ENCODE measurements around the gene ASTN2.

Gene ASTN2

DNA sequence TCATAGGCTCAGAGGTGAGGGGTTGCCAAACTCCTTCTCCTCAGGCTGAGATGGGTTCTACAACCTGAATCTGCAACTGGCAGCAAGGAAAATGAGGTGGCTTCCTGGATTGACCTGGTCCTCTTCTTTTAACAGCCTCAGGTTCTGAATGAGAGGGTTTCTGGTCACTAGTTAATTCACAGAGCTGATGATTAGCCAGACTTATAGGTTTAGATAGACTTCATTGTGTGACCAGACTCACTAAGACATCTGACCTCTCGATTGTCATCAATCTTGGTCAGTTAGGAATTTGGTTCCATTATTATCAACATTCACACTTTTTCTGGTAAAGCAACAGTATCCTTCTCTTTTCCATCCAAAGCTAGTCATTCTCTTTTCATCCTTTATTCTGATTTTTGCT, 1003.4 kb downstream of the ASTN2 start:
- DNase-seq (no peak), ATAC-seq (no peak)

GRCh38 chr9:116409638-116410037, 1005.2 kb downstream of the ASTN2 start:
- ATAC-seq (no peak), DNase-seq (no peak)

- DNase-seq (no peak), ATAC-seq (no peak)
These were observed 1005.7 kb downstream of the ASTN2 start for GRCh38 chr9:116409129-116409528.

DNA sequence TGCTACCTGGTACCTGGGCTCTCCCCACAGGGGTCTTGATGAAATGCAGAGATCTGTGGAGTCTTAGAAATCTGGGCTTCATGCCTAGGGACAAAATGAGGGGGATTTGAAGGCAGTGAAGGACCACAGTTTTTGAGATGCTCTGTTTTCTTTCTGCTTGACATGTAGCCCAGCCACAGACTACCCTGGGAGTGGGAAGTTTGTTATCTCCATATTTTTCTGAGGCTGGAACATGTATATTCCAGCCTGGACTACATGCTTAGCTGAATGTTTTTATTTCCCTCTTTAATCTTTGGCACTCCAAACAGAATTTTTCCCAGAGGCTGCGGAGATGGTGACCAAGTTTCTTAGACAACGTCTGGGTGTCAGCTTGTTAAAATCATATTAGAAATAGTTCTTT, 1008.4 kb downstream of the ASTN2 start:
- no peak for DNase-seq
- ATAC-seq = no peak

DNA sequence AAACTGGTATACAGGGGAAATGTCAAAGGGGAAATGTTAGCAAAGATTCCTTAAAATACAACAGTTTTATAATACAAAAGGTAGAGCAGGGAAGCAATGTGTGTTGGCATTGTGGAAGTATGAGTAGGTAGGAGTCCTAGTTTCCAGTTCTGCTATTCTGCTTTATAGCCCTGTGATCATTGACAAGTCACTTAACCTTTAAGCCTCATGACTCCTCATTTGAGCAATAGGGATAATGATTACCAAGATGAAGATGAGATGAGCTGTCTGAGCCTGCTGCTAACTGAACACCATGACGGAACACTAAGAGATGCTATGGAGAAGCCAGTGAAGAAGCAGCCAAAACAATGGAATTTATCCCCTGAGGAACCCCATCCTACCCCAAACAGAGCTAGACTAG, 1009.5 kb downstream of the ASTN2 start:
- DNase-seq (no peak), ATAC-seq (no peak)

DNA sequence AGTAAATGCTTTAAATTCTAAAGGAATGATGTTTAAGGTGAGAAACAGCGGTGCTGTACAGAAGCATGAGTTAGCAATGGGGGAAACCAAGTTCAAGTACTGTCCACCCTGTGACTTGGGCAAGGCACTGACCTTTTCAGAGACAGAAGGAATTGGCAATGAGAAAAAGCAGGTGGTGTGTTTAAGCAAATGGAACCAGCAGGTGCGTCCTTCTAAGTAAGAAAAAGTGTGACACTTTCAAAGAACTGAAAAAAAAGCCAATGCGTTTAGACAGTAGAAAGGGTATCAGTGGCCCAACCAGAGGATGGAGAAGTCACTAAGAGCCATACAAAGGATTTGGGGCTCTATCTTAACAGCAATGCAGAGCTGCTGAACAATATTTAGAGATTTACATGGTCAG, 1010.6 kb downstream of the ASTN2 start:
- DNase-seq (no peak), ATAC-seq (no peak)

DNA sequence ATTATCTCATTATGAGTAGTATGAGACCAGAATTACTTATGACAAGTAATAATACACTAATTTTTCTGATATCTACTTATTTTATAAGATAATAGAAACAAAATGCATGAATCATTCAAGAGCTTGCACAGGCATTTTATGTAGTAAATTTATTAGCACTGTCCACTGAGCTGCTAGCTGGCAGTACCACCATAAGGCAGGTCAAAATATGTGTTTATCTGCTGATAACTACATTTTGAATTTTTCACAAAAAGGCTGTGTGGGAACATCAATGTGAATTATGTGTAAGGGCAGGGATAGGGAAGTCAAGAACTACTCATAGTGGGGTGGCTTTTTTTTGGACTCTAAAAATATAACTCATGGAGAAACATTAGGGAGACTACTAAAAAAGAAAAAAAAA, 1011.7 kb downstream of the ASTN2 start:
- ATAC-seq = no peak
- no peak for DNase-seq

- no peak for DNase-seq
- ATAC-seq = no peak
These were observed 1019.2 kb downstream of the ASTN2 start for GRCh38 chr9:116395699-116396037.

DNA sequence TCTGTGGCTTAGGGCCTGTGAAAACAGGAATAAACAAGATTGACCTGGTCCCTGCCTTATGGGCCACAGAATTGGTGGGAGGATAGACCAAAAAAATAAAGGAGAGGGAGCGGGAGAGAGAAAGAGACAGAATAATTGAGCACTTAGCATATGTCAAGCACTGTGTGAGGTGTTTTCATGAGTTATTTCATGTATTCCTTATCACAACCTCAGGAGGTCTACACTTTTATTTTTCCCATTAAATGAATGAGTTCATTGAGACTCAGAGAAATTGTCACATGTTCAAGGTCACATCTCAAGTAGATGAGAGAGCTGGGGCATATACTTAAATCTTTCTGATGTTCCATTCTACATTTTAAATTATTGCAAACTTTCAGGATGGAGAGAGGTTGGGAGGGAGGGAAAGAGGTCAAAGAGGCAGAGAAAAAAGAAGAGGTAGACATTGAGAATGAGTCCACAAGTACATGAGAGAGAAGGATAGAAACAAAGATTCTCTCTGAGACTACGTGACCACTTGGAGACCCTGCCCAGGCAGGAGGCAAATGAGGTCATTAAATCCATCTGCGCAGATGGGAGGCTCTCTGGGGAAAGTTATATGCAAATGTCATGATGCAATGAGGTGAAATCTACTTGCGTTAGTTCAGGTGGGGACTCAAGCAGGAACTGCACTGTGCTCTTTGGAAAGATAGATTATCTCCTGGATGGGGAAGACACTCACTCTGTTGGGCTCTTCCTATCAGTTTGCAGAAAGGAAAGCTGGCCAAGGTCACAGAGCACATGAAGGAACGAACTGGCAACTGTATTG, 1019.8 kb downstream of the ASTN2 start:
- ATAC-seq (no peak), DNase-seq (no peak)

GRCh38 chr9:116394070-116394469, 1020.8 kb downstream of the ASTN2 start:
- no peak for DNase-seq
- ATAC-seq = no peak

DNA sequence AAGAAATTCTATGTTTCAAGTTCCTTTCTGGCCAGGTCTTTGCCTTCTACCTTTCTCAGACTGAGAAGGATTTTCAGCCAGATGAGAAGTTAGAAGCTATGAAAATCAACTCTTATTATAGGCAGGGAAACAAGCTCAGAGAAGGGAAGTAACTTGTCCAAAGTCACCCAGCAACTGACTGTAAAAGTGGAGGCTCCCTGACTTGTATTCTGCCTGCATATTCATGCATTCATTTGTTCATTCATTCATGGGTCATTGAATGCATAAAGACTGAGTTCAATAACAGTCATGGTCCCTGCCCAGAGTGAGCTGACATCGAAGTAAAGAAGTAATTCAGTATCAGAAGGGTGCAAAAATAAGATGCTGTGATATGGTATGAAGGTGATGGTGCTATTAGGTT, 1021.7 kb downstream of the ASTN2 start:
- DNase-seq (no peak), ATAC-seq (no peak)

GRCh38 chr9:116391306-116391900, 1023.5 kb downstream of the ASTN2 start:
- ATAC-seq = no peak
- DNase-seq = no peak

GRCh38 chr9:116390303-116391228, 1024.3 kb downstream of the ASTN2 start:
- DNase-seq = no peak
- no peak for ATAC-seq

GRCh38 chr9:116389541-116390302, 1025.1 kb downstream of the ASTN2 start:
- ATAC-seq = no peak
- DNase-seq = no peak

- DNase-seq = no peak
- ATAC-seq = no peak
These were observed 1026.7 kb downstream of the ASTN2 start for GRCh38 chr9:116387934-116388698.

DNA sequence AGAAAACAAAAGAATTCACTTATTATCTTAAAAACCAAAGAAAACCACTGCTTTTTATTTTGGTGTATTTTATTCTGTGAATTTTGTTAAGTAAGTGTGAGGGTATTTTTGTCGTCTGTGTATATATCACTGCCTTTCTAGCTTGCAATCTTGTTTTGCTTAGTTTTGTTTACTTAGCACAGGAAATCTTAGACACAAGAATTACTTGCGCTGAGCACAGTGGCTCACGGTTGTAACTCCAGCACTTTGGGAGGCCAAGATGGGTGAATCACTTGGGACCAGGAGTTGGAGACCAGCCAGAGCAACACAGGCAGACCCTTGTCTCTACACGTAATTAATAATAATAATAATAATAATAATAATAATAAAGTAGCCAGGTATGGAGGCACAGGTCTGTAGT, 1030.9 kb downstream of the ASTN2 start:
- no peak for DNase-seq
- ATAC-seq = no peak

DNA sequence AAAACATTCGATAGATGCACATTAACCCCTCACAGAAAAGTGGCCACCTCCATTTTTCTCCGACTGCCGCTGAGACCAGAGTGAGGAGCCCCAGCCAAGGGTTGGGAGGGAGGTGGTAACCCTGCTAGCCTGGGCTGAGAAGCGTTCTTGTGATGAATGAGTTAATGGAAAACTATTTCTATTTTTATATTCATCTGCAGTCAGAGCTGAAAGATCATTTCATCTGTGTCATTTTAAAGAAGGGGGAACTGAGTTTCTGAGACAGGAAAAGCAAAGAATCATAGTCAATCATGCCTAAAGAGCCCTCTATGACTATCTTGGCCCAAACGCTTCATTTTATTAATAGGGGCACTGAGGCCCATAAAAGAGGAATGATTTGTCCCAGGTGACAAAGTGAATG, 1031.7 kb downstream of the ASTN2 start:
- ATAC-seq (no peak), DNase-seq (no peak)

GRCh38 chr9:116382053-116382452, 1032.8 kb downstream of the ASTN2 start:
- no peak for ATAC-seq

GRCh38 chr9:116381350-116381749, 1033.5 kb downstream of the ASTN2 start:
- DNase-seq (no peak), ATAC-seq (no peak)

More at GRCh38 chr9:116382053-116382452, 1032.8 kb downstream of the ASTN2 start:
- no peak for DNase-seq

DNA sequence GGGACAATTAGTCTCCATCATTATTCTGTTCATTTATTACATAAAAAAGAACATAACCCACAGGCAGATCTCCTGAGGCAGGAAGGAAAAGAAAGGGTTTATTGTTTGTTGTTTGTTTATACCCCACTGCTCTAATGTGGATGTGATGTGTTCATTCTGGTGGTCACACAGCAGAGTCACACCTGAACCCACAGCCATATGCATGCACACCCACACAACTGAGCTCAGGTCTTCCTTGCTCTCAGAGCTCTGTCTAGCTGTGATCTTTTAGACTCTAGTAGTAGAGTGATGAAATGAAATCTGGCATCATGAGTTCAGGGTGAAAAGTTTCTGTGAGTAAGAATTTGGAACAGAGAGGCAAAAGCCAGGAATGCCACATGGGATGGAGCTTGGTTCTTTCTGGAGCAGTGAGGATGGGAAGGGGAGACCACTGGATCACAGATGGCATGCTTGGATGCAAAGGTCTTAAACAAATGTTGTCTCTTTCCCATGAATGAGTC, 1034.3 kb downstream of the ASTN2 start:
- DNase-seq = no peak
- peak; percentile 46 for ATAC-seq

DNA sequence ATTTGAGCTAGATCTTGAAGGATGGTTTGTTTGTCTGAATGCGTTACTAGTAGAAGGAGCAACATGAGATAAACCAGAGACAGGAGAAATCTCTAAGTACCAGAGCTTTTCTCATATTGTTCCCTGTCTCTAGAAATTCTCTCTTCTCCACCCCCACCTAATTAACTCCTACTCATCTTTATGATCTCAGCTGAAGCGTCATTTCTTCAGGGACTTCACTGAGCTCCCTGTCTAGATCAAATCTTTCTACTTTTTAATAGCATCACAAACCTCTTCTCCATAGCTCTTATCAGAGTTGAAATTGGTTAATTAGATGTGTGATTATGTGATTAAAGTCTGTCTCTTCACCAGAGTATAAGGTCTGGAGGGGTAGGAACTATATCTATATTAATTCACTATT, 1035.0 kb downstream of the ASTN2 start:
- DNase-seq = no peak
- no peak for ATAC-seq

All from stimulated activated naive CD8-positive, alpha-beta T cell treated with anti-CD3 and anti-CD28 coated beads, Interleukin-15, Interleukin-2, amounts not matched to agents 100 U/mL and 50 U/mL, for 24 hours (primary cell).